ENCODE results near the gene THSD7B. TPM values are rescaled to one million over a fixed set of nuclear protein-coding genes. Genes with fewer than 3 reads are reported as not detected.

The THSD7B gene
- total RNA-seq, 1 donor from 2014 or later = 10.5 TPM

- Mint-ChIP-seq H3K27me3 (ENCODE audit: unreplicated experiment) (no peaks in the 10 kb centered on the region), H3K4me1 (ENCODE audit: unreplicated experiment) (peaks cover 5% of the 10 kb centered on the region), H3K4me3 (ENCODE audit: unreplicated experiment) (no peak overlapping the region), H3K27ac (ENCODE audit: unreplicated experiment) (no peak overlapping the region), H3K36me3 (ENCODE audit: low read depth, unreplicated experiment) (no peaks in the 10 kb centered on the region), H3K9me3 (ENCODE audit: unreplicated experiment) (no peaks in the 10 kb centered on the region)
- DNase-seq (ENCODE audit: low spot score) = no peak
- no peak for TF ChIP-seq CTCF (IDR thresholded peaks at IDR 0.05; ENCODE audit: unreplicated experiment)
These were observed 456.6 kb downstream of the THSD7B start for GRCh38 chr2:137221797-137222492.

- no peak for TF ChIP-seq CTCF (IDR thresholded peaks at IDR 0.05; ENCODE audit: unreplicated experiment)
- no peaks in the 10 kb centered on the region for H3K27me3 Mint-ChIP-seq (ENCODE audit: unreplicated experiment)
- H3K4me1 Mint-ChIP-seq (ENCODE audit: unreplicated experiment) = peaks cover 5% of the 10 kb centered on the region
- no peaks in the 10 kb centered on the region for H3K36me3 Mint-ChIP-seq (ENCODE audit: low read depth, unreplicated experiment)
- no peaks in the 10 kb centered on the region for H3K9me3 Mint-ChIP-seq (ENCODE audit: unreplicated experiment)
- H3K4me3 Mint-ChIP-seq (ENCODE audit: unreplicated experiment) = no peak overlapping the region
- DNase-seq (ENCODE audit: low spot score) = no peak
- H3K27ac Mint-ChIP-seq (ENCODE audit: unreplicated experiment) = no peak overlapping the region
These were observed 458.4 kb downstream of the THSD7B start for GRCh38 chr2:137223722-137224121.

DNA sequence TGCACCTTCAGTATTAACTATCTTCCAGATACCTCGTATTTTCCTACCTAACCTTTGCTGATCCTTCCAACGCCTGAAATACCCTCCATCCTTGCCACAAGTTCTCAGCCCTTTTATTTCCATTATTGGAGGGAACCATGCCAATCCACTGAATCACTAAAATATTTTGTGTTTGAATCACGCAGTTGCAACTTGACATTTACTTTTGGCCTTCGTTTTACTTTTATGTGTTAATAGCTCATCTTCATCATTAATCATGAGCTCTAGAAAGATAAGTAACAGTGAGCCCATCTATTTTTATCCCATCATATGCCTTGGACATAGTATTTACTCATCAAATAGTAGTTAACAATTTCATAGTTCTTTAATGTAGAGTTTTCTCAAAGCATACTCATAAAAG is 463.2 kb downstream of the THSD7B start:
- no peak overlapping the region for H3K4me3 Mint-ChIP-seq (ENCODE audit: unreplicated experiment)
- H3K27me3 Mint-ChIP-seq (ENCODE audit: unreplicated experiment) = no peaks in the 10 kb centered on the region
- H3K36me3 Mint-ChIP-seq (ENCODE audit: low read depth, unreplicated experiment) = no peaks in the 10 kb centered on the region
- peaks cover 5% of the 10 kb centered on the region for H3K4me1 Mint-ChIP-seq (ENCODE audit: unreplicated experiment)
- no peak for TF ChIP-seq CTCF (IDR thresholded peaks at IDR 0.05; ENCODE audit: unreplicated experiment)
- H3K27ac Mint-ChIP-seq (ENCODE audit: unreplicated experiment) = no peak overlapping the region
- no peaks in the 10 kb centered on the region for H3K9me3 Mint-ChIP-seq (ENCODE audit: unreplicated experiment)
- no peak for DNase-seq (ENCODE audit: low spot score)

- H3K36me3 Mint-ChIP-seq (ENCODE audit: low read depth, unreplicated experiment) = no peaks in the 10 kb centered on the region
- H3K9me3 Mint-ChIP-seq (ENCODE audit: unreplicated experiment) = no peaks in the 10 kb centered on the region
- no peak overlapping the region for H3K4me3 Mint-ChIP-seq (ENCODE audit: unreplicated experiment)
- H3K27ac Mint-ChIP-seq (ENCODE audit: unreplicated experiment) = no peak overlapping the region
- H3K4me1 Mint-ChIP-seq (ENCODE audit: unreplicated experiment) = no peaks in the 10 kb centered on the region
- H3K27me3 Mint-ChIP-seq (ENCODE audit: unreplicated experiment) = no peaks in the 10 kb centered on the region
- TF ChIP-seq CTCF (IDR thresholded peaks at IDR 0.05; ENCODE audit: unreplicated experiment) = no peak
- no peak for DNase-seq (ENCODE audit: low spot score)
These were observed 464.5 kb downstream of the THSD7B start for GRCh38 chr2:137229834-137230233.

- no peak for TF ChIP-seq CTCF (IDR thresholded peaks at IDR 0.05; ENCODE audit: unreplicated experiment)
- no peaks in the 10 kb centered on the region for H3K4me1 Mint-ChIP-seq (ENCODE audit: unreplicated experiment)
- H3K9me3 Mint-ChIP-seq (ENCODE audit: unreplicated experiment) = no peaks in the 10 kb centered on the region
- H3K36me3 Mint-ChIP-seq (ENCODE audit: low read depth, unreplicated experiment) = no peaks in the 10 kb centered on the region
- H3K27ac Mint-ChIP-seq (ENCODE audit: unreplicated experiment) = no peak overlapping the region
- DNase-seq (ENCODE audit: low spot score) = no peak
- no peaks in the 10 kb centered on the region for H3K27me3 Mint-ChIP-seq (ENCODE audit: unreplicated experiment)
- no peak overlapping the region for H3K4me3 Mint-ChIP-seq (ENCODE audit: unreplicated experiment)
These were observed 466.3 kb downstream of the THSD7B start for GRCh38 chr2:137231628-137232027.

All from endothelial cell (in vitro differentiated cells).